ENCODE results near the gene ADGRF5. TPM values are rescaled to one million over a fixed set of nuclear protein-coding genes. Genes with fewer than 3 reads are reported as not detected.
A peak's percentile ranks its signal among the peaks of the same experiment; 100 is the strongest.

Gene ADGRF5
- total and polyA plus RNA-seq, 2 experiments from 2014 or later = not detected

DNA sequence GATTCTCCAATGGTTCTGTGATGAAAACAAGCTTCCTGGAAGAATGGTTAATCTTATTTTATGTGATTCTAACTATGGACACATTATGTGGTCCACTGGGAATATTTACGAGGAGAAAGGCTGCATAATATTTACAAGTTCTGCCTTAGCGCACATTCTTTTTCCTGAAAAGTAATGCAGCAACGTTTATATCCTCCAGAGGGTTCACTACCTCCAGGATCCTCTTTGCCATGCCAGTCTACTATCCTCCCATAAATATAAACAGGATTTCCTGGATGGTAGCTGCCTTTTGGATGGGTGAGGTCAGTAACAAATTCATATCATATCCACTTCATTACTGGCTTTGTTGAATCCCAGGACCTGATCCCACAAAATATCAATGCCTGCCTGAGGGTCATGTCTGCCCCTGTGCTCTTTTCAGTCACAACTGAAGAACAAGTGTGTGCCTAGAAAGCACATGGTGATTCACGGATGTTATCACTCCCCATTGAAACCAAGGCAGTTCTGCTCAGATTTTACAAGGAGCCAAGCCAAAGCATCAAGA is 30.4 kb downstream of the ADGRF5 start:
- Mint-ChIP-seq H3K36me3 (ENCODE audit: low read depth) (no peaks in the 10 kb centered on the region), H3K4me1 (no peaks in the 10 kb centered on the region), H3K27ac (no peak overlapping the region), H3K27me3 (ENCODE audit: insufficient read depth, low read depth, poor library complexity) (no peaks in the 10 kb centered on the region), H3K9me3 (no peaks in the 10 kb centered on the region), H3K4me3 (no peak overlapping the region)
- Histone ChIP-seq H3F3A (replicated peaks; ENCODE audit: low read depth) (no peaks in the 10 kb centered on the region), H3K4me2 (no peak overlapping the region), H4K20me1 (replicated peaks; ENCODE audit: insufficient read depth) (no peaks in the 10 kb centered on the region), H3K9me2 (ENCODE audit: insufficient read depth) (peaks cover 3% of the 10 kb centered on the region; the same call in 1 of the 2 replicates), H3K4me1 (ENCODE audit: insufficient read depth) (no peaks in the 10 kb centered on the region), H2AFZ (peak overlapping the region; percentile 69; the same call in 1 of the 2 replicates), H3K36me3 (ENCODE audit: insufficient read depth) (no peaks in the 10 kb centered on the region), H3K27me3 (ENCODE audit: insufficient read depth) (no peaks in the 10 kb centered on the region), H3K79me2 (replicated peaks; ENCODE audit: insufficient read depth) (no peaks in the 10 kb centered on the region), H3K27ac (ENCODE audit: low read depth) (no peak overlapping the region), H3K4me3 (no peak overlapping the region)
- TF ChIP-seq EZH2 (IDR thresholded peaks at IDR 0.05; ENCODE audit: low read depth, unreplicated experiment) = no peak
- TF ChIP-seq, protein P1, sequence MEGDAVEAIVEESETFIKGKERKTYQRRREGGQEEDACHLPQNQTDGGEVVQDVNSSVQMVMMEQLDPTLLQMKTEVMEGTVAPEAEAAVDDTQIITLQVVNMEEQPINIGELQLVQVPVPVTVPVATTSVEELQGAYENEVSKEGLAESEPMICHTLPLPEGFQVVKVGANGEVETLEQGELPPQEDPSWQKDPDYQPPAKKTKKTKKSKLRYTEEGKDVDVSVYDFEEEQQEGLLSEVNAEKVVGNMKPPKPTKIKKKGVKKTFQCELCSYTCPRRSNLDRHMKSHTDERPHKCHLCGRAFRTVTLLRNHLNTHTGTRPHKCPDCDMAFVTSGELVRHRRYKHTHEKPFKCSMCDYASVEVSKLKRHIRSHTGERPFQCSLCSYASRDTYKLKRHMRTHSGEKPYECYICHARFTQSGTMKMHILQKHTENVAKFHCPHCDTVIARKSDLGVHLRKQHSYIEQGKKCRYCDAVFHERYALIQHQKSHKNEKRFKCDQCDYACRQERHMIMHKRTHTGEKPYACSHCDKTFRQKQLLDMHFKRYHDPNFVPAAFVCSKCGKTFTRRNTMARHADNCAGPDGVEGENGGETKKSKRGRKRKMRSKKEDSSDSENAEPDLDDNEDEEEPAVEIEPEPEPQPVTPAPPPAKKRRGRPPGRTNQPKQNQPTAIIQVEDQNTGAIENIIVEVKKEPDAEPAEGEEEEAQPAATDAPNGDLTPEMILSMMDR (conservative IDR thresholded peaks at IDR 0.05; ENCODE audit: low read depth in 2 of 2) = no peak
- TF ChIP-seq, protein P2, sequence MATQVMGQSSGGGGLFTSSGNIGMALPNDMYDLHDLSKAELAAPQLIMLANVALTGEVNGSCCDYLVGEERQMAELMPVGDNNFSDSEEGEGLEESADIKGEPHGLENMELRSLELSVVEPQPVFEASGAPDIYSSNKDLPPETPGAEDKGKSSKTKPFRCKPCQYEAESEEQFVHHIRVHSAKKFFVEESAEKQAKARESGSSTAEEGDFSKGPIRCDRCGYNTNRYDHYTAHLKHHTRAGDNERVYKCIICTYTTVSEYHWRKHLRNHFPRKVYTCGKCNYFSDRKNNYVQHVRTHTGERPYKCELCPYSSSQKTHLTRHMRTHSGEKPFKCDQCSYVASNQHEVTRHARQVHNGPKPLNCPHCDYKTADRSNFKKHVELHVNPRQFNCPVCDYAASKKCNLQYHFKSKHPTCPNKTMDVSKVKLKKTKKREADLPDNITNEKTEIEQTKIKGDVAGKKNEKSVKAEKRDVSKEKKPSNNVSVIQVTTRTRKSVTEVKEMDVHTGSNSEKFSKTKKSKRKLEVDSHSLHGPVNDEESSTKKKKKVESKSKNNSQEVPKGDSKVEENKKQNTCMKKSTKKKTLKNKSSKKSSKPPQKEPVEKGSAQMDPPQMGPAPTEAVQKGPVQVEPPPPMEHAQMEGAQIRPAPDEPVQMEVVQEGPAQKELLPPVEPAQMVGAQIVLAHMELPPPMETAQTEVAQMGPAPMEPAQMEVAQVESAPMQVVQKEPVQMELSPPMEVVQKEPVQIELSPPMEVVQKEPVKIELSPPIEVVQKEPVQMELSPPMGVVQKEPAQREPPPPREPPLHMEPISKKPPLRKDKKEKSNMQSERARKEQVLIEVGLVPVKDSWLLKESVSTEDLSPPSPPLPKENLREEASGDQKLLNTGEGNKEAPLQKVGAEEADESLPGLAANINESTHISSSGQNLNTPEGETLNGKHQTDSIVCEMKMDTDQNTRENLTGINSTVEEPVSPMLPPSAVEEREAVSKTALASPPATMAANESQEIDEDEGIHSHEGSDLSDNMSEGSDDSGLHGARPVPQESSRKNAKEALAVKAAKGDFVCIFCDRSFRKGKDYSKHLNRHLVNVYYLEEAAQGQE (IDR thresholded peaks at IDR 0.05; ENCODE audit: unreplicated experiment) = no peak
- no peak for DNase-seq (ENCODE audit: low spot score)
- ATAC-seq = no peak

- Histone ChIP-seq H2AFZ (no peak overlapping the region), H3K79me2 (replicated peaks; ENCODE audit: insufficient read depth) (no peaks in the 10 kb centered on the region), H3K27me3 (ENCODE audit: insufficient read depth) (no peaks in the 10 kb centered on the region), H3K4me1 (ENCODE audit: insufficient read depth) (no peaks in the 10 kb centered on the region), H3K9me2 (ENCODE audit: insufficient read depth) (peaks cover 9% of the 10 kb centered on the region; the same call in 1 of the 2 replicates), H3K4me2 (no peak overlapping the region), H4K20me1 (replicated peaks; ENCODE audit: insufficient read depth) (no peaks in the 10 kb centered on the region), H3K36me3 (ENCODE audit: insufficient read depth) (no peaks in the 10 kb centered on the region), H3F3A (replicated peaks; ENCODE audit: low read depth) (no peaks in the 10 kb centered on the region), H3K4me3 (no peak overlapping the region), H3K27ac (ENCODE audit: low read depth) (no peak overlapping the region)
- Mint-ChIP-seq H3K4me3 (no peak overlapping the region), H3K36me3 (ENCODE audit: low read depth) (no peaks in the 10 kb centered on the region), H3K9me3 (no peaks in the 10 kb centered on the region), H3K27ac (no peak overlapping the region), H3K4me1 (no peaks in the 10 kb centered on the region), H3K27me3 (ENCODE audit: insufficient read depth, low read depth, poor library complexity) (no peaks in the 10 kb centered on the region)
- DNase-seq (ENCODE audit: low spot score) = no peak
- ATAC-seq = no peak
- TF ChIP-seq STAT1 (IDR thresholded peaks at IDR 0.05; ENCODE audit: unreplicated experiment) = no peak
- TF ChIP-seq JUNB (IDR thresholded peaks at IDR 0.05; ENCODE audit: unreplicated experiment) = no peak
- no peak for TF ChIP-seq CREB1 (CRISPR knock-in tag; IDR thresholded peaks at IDR 0.05; ENCODE audit: low read depth)
- TF ChIP-seq, protein P2 (IDR thresholded peaks at IDR 0.05; ENCODE audit: unreplicated experiment) = no peak
- TF ChIP-seq, protein P3, sequence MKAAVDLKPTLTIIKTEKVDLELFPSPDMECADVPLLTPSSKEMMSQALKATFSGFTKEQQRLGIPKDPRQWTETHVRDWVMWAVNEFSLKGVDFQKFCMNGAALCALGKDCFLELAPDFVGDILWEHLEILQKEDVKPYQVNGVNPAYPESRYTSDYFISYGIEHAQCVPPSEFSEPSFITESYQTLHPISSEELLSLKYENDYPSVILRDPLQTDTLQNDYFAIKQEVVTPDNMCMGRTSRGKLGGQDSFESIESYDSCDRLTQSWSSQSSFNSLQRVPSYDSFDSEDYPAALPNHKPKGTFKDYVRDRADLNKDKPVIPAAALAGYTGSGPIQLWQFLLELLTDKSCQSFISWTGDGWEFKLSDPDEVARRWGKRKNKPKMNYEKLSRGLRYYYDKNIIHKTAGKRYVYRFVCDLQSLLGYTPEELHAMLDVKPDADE (IDR thresholded peaks at IDR 0.05) = no peak
- no peak for TF ChIP-seq EZH2 (IDR thresholded peaks at IDR 0.05; ENCODE audit: low read depth, unreplicated experiment)
- no peak for TF ChIP-seq ZNF331 (CRISPR knock-in tag; IDR thresholded peaks at IDR 0.05; ENCODE audit: low read depth)
These were observed 33.2 kb downstream of the ADGRF5 start for GRCh38 chr6:46888578-46888977.

Measured in GM23338 (cell line).